Large intestine (tissue), 3 donors: ENCODE data around the gene SLC35D1. TPM values are rescaled to one million over a fixed set of nuclear protein-coding genes. Genes with fewer than 3 reads are reported as not detected.

Source experiments
- DNase-seq, 2 donors: peaks; one replicate each; pipeline versions ENCODE4 v3.0.0 to v3.0.0-alpha.2; 2013
- H3K27ac ChIP-seq: one replicate; pipeline ENCODE4 v1.5.1; 2013; ENCODE audit warnings: low read length
- H3K27me3 ChIP-seq: 2 replicates; pipeline ENCODE4 v1.6.1; 2013; ENCODE audit warnings: low read length; ENCODE audit not compliant: control insufficient read depth, insufficient read depth
- H3K36me3 ChIP-seq: 2 replicates; pipeline ENCODE4 v1.6.1; 2013; ENCODE audit warnings: low read length; ENCODE audit not compliant: control insufficient read depth, insufficient read depth
- H3K4me1 ChIP-seq: one replicate; pipeline ENCODE4 v1.6.1; 2013; ENCODE audit warnings: low read length; ENCODE audit not compliant: control insufficient read depth, insufficient read depth
- H3K4me3 ChIP-seq: one replicate; pipeline ENCODE4 v1.5.1; 2013; ENCODE audit warnings: low read length
- H3K9me3 ChIP-seq: one replicate; pipeline ENCODE4 v1.6.1; 2013; ENCODE audit warnings: mild to moderate bottlenecking, low read depth, low read length, moderate library complexity; ENCODE audit not compliant: control insufficient read depth
- WGBS: methylation state at CpG from one replicate; pipeline ENCODE4 v1.1.5; 2013; ENCODE audit warnings: low lambda C conversion rate; ENCODE audit not compliant: insufficient coverage; 5-methylcytosine and 5-hydroxymethylcytosine counted together
- polyA plus RNA-seq: library from polyadenylated mRNA; unstranded; fragments of 120-200 nt; gene quantifications from one replicate; pipeline ENCODE4 v1.2.1, GENCODE V29; 2013

The SLC35D1 gene
- polyA plus RNA-seq, 1 donor = 56.0 TPM

GRCh38 chr1:67052741-67053534 lies 1.0 kb downstream of the SLC35D1 start:
- Histone ChIP-seq H3K4me3 (peak overlapping the region; percentile 85), H3K4me1 (peaks cover 8% of the 10 kb centered on the region), H3K27ac (peak overlapping the region; percentile 82), H3K9me3 (no peaks in the 10 kb centered on the region), H3K27me3 (no peaks in the 10 kb centered on the region), H3K36me3 (peaks cover 16% of the 10 kb centered on the region)
- no peak for DNase-seq
- 0% methylated on average over 2 of the region's 25 CpGs for WGBS

GRCh38 chr1:67051196-67051595 lies 2.8 kb downstream of the SLC35D1 start:
- H3K27ac ChIP-seq = no peak overlapping the region
- H3K4me1 ChIP-seq = peaks cover 8% of the 10 kb centered on the region
- no peaks in the 10 kb centered on the region for H3K9me3 ChIP-seq
- peaks cover 30% of the 10 kb centered on the region for H3K36me3 ChIP-seq
- no CpG with 5 or more reads among the region's 4 CpGs for WGBS
- H3K4me3 ChIP-seq = peak overlapping the region; percentile 85
- DNase-seq = no peak
- H3K27me3 ChIP-seq = no peaks in the 10 kb centered on the region

GRCh38 chr1:67044631-67045270 lies 9.2 kb downstream of the SLC35D1 start:
- Histone ChIP-seq H3K4me1 (no peaks in the 10 kb centered on the region), H3K9me3 (no peaks in the 10 kb centered on the region), H3K27ac (no peak overlapping the region), H3K27me3 (no peaks in the 10 kb centered on the region), H3K4me3 (no peak overlapping the region), H3K36me3 (peaks cover 68% of the 10 kb centered on the region)
- 100% methylated on average over 1 of the region's 4 CpGs for WGBS
- peak in 1 of 2 donors; percentile 25 for DNase-seq

- no peaks in the 10 kb centered on the region for H3K9me3 ChIP-seq
- no peak overlapping the region for H3K4me3 ChIP-seq
- H3K4me1 ChIP-seq = no peaks in the 10 kb centered on the region
- no peak for DNase-seq
- no peaks in the 10 kb centered on the region for H3K27me3 ChIP-seq
- H3K27ac ChIP-seq = no peak overlapping the region
- peaks cover 71% of the 10 kb centered on the region for H3K36me3 ChIP-seq
- WGBS = 60% methylated on average over 1 of the region's 3 CpGs
These were observed 10.6 kb downstream of the SLC35D1 start for GRCh38 chr1:67043366-67043765.

- H3K4me1 ChIP-seq = no peaks in the 10 kb centered on the region
- no peak overlapping the region for H3K4me3 ChIP-seq
- no peaks in the 10 kb centered on the region for H3K27me3 ChIP-seq
- WGBS = 87% methylated on average over 3 of the region's 5 CpGs
- H3K36me3 ChIP-seq = peaks cover 68% of the 10 kb centered on the region
- DNase-seq = no peak
- no peak overlapping the region for H3K27ac ChIP-seq
- H3K9me3 ChIP-seq = no peaks in the 10 kb centered on the region
These were observed 12.0 kb downstream of the SLC35D1 start for GRCh38 chr1:67041841-67042503.

GRCh38 chr1:67040405-67040804 lies 13.5 kb downstream of the SLC35D1 start:
- peaks cover 65% of the 10 kb centered on the region for H3K36me3 ChIP-seq
- H3K4me1 ChIP-seq = no peaks in the 10 kb centered on the region
- 100% methylated on average over 1 of the region's 1 CpG for WGBS
- DNase-seq = no peak
- H3K4me3 ChIP-seq = no peak overlapping the region
- H3K9me3 ChIP-seq = no peaks in the 10 kb centered on the region
- no peaks in the 10 kb centered on the region for H3K27me3 ChIP-seq
- H3K27ac ChIP-seq = no peak overlapping the region

GRCh38 chr1:67031859-67032247 lies 22.1 kb downstream of the SLC35D1 start:
- no peak overlapping the region for H3K27ac ChIP-seq

GRCh38 chr1:67031121-67031858 lies 22.7 kb downstream of the SLC35D1 start:
- Histone ChIP-seq H3K27ac (no peak overlapping the region), H3K36me3 (peaks cover 22% of the 10 kb centered on the region), H3K9me3 (no peaks in the 10 kb centered on the region), H3K27me3 (no peaks in the 10 kb centered on the region), H3K4me1 (no peaks in the 10 kb centered on the region), H3K4me3 (no peak overlapping the region)
- 80% methylated on average over 3 of the region's 5 CpGs for WGBS
- no peak for DNase-seq

More at GRCh38 chr1:67031859-67032247, 22.1 kb downstream of the SLC35D1 start:
- H3K27me3 ChIP-seq = no peaks in the 10 kb centered on the region
- H3K36me3 ChIP-seq = peaks cover 23% of the 10 kb centered on the region
- no peak for DNase-seq
- H3K9me3 ChIP-seq = no peaks in the 10 kb centered on the region
- 100% methylated on average over 3 of the region's 4 CpGs for WGBS
- no peak overlapping the region for H3K4me3 ChIP-seq
- no peaks in the 10 kb centered on the region for H3K4me1 ChIP-seq

GRCh38 chr1:67029472-67029871 lies 24.5 kb downstream of the SLC35D1 start:
- DNase-seq = no peak
- H3K27me3 ChIP-seq = no peaks in the 10 kb centered on the region
- H3K9me3 ChIP-seq = no peaks in the 10 kb centered on the region
- H3K4me1 ChIP-seq = no peaks in the 10 kb centered on the region
- WGBS = no CpG with 5 or more reads among the region's 1 CpG
- no peak overlapping the region for H3K27ac ChIP-seq
- H3K36me3 ChIP-seq = peaks cover 26% of the 10 kb centered on the region
- no peak overlapping the region for H3K4me3 ChIP-seq

GRCh38 chr1:67020765-67021164 lies 33.2 kb downstream of the SLC35D1 start:
- Histone ChIP-seq H3K27me3 (no peaks in the 10 kb centered on the region), H3K4me1 (no peaks in the 10 kb centered on the region), H3K27ac (no peak overlapping the region), H3K36me3 (peaks cover 51% of the 10 kb centered on the region), H3K4me3 (no peak overlapping the region), H3K9me3 (no peaks in the 10 kb centered on the region)
- DNase-seq = no peak
- WGBS = no CpG with 5 or more reads among the region's 2 CpGs
